ENCODE measurements around the gene NCK1.
"Not testable (repeated sequence)": the region's sequence is repeated elsewhere in the genome, so short reads cannot be mapped to it uniquely, and the experiment has no call there.

The NCK1 gene

DNA sequence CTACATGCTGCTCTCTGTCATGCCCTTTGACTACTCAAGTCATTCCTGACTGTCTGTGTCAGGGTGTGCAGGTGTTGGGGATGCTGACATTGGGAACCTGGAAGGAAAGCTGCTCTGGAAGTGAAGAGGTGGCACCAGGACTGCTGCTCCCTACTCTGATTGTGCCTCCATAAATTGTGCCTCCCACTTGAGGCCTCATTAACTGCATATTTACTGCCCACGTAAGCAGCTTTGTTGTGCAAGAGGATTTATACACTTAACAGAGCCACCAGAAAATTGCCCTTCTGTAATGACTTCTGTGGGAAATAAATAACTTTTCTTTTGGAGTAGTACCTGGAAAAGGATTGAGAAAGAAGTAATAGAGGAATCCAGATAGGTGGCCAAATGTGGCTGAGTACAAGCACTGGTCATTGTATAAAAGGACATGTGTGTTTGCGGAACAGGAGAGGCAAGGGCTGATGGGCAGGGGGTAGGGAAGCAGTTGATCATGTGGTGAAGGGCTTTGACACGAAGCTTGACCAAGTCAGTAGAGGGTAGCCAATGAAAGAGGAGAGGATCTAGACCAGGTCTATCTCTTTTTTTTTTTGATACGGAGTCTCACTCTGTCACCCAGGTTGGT is 120.6 kb downstream of the NCK1 start:
- no peak for FAIRE-seq
- no peak for TF ChIP-seq POLR2A (IDR thresholded peaks at IDR 0.05; ENCODE audit: low read depth, low read length)
- DNase-seq (ENCODE audit: insufficient read length, low spot score): no peak

DNA sequence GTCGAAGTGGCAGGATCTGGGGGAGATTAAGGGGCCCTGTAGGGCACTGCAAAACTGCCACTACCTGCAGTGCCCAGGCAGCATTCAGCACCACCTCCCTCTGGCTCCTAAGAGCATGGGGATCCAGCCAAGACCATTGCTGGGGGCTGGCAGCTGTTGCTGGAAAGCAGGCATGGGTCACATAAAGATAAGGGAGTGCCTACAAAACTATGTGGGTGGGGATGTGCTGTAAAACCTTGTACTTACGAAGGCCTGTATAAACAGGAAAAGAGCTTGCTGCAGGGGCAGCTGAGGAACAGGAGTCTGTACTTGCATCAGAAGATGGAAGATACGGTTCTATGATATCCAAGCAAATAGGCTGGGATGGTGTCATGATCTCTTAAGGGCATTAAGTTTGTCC is 122.8 kb downstream of the NCK1 start:
- no peak for FAIRE-seq
- DNase-seq (ENCODE audit: insufficient read length, low spot score): no peak
- TF ChIP-seq POLR2A (IDR thresholded peaks at IDR 0.05; ENCODE audit: low read depth, low read length): no peak

DNA sequence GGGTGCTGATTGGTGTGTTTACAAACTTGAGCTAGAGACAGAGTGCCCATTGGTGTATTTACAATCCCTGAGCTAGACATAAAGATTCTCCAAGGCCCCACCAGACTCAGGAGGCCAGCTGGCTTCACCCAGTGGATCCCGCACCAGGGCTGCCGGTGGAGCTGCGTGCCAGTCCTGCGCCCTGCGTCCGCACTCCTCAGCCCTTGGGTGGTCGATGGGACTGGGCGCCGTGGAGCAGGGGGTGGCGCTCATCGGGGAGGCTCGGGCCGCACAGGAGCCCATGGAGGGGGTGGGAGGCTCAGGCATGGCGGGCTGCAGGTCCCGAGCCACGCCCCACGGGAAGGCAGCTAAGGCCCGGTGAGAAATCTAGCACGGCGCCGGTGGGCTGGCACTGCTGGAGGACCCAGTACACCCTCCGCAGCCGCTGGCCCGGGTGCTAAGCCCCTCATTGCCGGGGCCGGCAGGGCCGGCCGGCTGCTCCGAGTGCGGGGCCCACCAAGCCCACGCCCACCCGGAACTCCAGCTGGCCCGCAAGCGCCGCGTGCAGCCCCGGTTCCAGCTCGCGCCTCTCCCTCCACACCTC is 125.5 kb downstream of the NCK1 start:
- FAIRE-seq; DNase-seq (ENCODE audit: insufficient read length, low spot score): not testable (repeated sequence)

DNA sequence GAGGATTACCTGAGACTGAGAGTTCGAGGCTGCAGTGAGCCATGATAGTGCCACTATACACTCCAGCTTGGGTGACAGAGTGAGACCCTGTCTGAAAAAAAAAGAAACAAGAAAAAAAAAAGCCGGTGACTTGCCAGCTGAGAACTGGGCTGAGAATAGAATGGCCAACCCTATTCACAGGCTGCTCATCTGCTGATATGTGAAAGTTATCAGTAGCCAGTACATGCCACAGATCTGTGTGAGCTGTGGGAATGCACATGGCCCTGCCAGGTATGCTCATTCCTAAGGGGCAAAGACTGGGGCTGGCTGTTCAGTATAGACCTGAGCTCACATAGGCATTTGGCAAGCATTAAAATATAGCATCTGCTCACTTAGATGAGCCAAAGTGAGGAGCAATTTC is 126.6 kb downstream of the NCK1 start:
- DNase-seq (ENCODE audit: insufficient read length, low spot score) (no peak), FAIRE-seq (no peak)
- TF ChIP-seq POLR2A (IDR thresholded peaks at IDR 0.05; ENCODE audit: low read depth, low read length): no peak

DNA sequence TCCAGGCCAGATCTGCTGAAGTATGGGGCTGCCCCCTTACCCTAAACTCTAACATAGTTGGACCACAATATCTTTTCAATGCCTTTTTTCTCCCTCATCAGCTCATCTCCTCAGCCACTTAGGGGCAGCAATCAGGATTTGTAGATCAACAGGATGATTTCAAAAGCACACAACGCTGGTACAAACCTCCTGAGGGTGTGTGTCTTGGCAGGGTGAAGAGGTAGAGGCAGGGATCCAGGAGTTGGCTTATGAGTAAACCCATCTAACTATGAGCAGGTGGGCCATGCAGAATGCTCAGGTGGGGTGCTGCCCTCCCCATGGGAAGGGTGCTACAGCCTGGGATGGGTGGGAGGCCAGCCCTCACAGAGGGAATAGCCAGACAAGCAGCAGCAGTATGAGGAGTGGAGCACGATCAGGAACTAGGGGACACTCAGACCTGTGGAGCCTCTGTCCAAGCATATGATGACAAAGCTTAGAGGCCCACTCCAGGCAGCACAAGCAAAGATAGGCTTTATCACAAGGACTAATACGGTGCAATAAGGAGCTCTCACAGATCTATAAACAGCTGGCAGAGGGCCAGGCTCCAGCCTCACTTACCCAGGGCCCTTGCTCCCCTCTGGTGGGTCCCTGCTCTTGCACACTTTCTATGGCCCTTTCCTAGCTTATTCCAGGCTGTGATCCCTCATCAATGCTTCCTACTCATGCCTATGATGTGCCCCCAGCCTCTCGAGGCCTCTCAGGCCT is 127.9 kb downstream of the NCK1 start:
- no peak for DNase-seq (ENCODE audit: insufficient read length, low spot score)
- FAIRE-seq: no peak
- TF ChIP-seq POLR2A (IDR thresholded peaks at IDR 0.05; ENCODE audit: low read depth, low read length): no peak

DNA sequence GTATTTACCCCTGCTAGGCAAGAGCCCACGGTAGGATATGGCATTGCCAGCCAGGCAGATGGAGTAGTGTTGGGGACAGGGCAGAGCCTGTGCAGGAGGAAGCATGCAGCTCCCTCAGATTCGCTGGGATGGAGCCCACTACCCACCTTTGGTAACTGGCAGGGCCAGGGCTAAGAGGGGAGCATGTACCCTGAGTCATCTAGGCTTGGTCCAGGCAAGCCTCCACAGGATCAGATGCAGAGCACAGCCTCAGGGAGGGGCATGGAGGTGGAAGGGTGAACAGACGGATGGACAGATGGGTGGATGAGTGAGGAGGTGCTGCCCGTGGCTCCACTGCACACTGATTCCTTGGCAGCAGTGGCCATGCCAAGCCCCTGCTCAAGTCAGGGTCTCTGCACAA is 128.8 kb downstream of the NCK1 start:
- no peak for DNase-seq (ENCODE audit: insufficient read length, low spot score)
- FAIRE-seq: no peak
- TF ChIP-seq POLR2A (IDR thresholded peaks at IDR 0.05; ENCODE audit: low read depth, low read length): no peak

DNA sequence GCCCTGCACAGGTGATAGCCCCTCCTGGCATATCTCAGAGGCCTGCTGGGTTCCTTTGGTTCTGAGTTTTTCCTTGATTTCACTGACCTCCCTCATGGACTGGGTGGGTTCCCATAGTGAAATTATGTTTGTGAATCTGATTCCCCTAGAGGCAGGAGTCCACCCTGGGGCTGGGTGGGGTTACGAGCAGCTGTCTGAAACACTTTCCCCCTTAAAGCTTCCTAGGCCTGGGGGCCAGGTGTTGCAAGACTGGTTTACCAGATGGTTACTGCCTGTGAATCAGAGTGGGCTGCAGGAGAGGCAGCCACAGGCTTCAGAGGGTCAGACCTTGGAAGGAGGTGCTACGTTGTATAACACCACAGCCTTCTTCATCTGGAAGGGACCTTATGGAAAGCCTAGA is 130.1 kb downstream of the NCK1 start:
- FAIRE-seq (no peak), DNase-seq (ENCODE audit: insufficient read length, low spot score) (no peak)
- TF ChIP-seq POLR2A (IDR thresholded peaks at IDR 0.05; ENCODE audit: low read depth, low read length): no peak

DNA sequence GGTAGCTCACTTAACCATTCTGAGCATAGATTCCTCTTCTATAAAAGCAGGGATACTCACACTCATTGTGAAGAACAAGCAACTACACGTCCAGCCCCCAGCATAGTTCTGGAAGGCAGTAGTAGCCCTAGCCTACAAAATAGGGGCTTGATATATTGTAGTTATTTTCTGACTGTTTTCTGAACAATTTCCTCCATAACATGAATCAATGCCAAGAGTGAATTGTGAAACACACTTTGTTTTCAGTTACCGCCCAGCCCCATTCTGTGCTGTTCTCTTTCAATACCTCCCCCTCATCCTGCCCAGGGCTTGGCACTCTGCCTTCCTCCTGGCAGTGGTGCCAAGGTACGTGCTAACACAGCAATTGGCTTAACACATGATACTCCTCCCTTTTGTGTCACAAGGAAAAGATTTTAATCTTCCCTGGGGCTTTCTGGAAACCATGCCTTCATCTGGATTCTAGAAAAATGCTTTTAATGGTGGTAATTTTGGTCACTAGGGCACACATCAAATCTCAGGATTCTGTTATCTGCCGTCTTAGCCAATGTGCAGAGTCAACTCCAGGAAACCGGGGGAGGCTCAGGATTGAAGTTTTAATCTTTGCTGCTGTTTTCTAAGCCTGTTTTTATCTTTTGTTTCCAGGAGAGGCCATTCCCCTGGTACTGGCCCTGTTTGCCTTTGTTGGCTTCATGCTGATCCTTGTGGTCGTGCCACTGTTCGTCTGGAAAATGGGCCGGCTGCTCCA is 132.9 kb downstream of the NCK1 start:
- no peak for TF ChIP-seq POLR2A (IDR thresholded peaks at IDR 0.05; ENCODE audit: low read depth, low read length)
- FAIRE-seq (peak; percentile 55), DNase-seq (ENCODE audit: insufficient read length, low spot score) (no peak)

DNA sequence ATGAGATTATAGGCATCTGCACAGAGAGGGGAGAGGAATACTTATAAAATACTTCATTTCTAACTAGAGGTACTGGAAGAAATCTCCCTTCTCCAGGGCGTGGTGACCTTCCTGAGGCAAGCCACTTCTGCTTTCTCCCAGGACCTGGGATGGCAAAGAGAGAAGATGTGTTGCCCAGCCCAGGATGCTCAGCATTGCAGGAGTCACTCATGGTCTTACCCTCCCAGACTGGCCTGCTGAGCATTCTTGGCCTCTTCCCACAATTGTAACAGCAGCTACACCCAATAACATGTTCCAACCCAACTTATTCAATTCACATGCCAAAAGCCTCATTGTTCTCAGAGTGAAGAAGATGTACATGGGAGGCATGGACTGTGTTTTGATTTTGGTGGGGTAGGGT is 133.6 kb downstream of the NCK1 start:
- FAIRE-seq: no peak
- TF ChIP-seq POLR2A (IDR thresholded peaks at IDR 0.05; ENCODE audit: low read depth, low read length): no peak
- no peak for DNase-seq (ENCODE audit: insufficient read length, low spot score)

Measured in H54 (cell line).